Vagina (tissue), 2 donors: Measurements from ENCODE around the gene ADNP.

Source experiments
- CTCF ChIP-seq, 3 experiments: fragments of 450-650 bp in 2 of 3; fragments of 200-600 bp in 1 of 3; sonication (generic) in 1 of 3; IDR thresholded peaks; one replicate each; pipeline ENCODE4 v1.5.1; 2017 to 2019; ENCODE audit warnings: antibody characterized with exemption in 3 of 3, mild to moderate bottlenecking in 2 of 3, moderate library complexity in 2 of 3
- POLR2A ChIP-seq, 2 donors: fragments of 450-650 bp; IDR thresholded peaks; one replicate each; pipeline ENCODE4 v1.6.1; 2017; ENCODE audit warnings: antibody characterized with exemption in 2 of 2, mild to moderate bottlenecking in 2 of 2, moderate library complexity in 2 of 2
- POLR2AphosphoS5 ChIP-seq, 2 donors: sonication (generic); formaldehyde crosslinking; IDR thresholded peaks; one replicate each; pipeline ENCODE4 v1.9.0; 2017; ENCODE audit warnings: antibody characterized with exemption in 2 of 2, mild to moderate bottlenecking in 2 of 2, low read depth in 1 of 2; ENCODE audit not compliant: insufficient read depth in 1 of 2

GRCh38 chr20:50848846-50849673 is 82.2 kb downstream of the ADNP start:
- TF ChIP-seq POLR2AphosphoS5 (IDR thresholded peaks at IDR 0.05; ENCODE audit: insufficient read depth in 1 of 2, low read depth in 1 of 2) (peak in 1 of 2 donors; percentile 16), CTCF (IDR thresholded peaks at IDR 0.05) (no peak), POLR2A (IDR thresholded peaks at IDR 0.05) (no peak)
